ENCODE measurements around the gene DTL. TPM values are rescaled to one million over a fixed set of nuclear protein-coding genes. Genes with fewer than 3 reads are reported as not detected.

The DTL gene
- total and polyA plus RNA-seq, 2 experiments from 2014 or later = 8.2 to 9.7 TPM

DNA sequence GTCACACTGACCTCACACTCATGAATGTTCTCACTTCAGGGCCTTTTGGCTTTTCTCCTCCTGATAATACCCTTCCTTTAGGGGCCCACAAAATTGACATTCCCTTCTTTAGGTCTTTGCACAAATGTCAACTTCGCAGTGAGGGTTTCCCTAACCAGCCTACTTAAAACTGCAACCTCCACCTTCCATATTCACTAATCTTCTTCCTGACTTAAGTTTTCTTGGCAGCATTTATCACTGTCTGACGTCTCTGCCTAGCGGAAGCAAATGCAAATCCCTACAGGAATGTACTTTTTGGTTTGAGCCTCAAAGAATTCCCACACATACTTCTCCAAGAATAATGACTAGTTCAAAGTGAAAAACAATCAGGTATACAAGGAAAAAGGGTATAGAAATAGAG lies 33.0 kb upstream of the DTL start:
- in situ Hi-C loops (cut with MboI) = loop anchor here (25.0 kb wide), 1 partner anchor 315 kb away; the partner anchor contains the start of gene NEK2
- Histone ChIP-seq H3F3A (ENCODE audit: insufficient read depth) (no peaks in the 10 kb centered on the region), H3K4me1 (ENCODE audit: insufficient read depth) (no peaks in the 10 kb centered on the region), H3K36me3 (ENCODE audit: low read depth) (0 out of 2 replicates have a peak, but pooled peaks cover 17% of the 10 kb centered on the region), H3K27ac (no peak overlapping the region), H2AFZ (no peak overlapping the region), H4K20me1 (ENCODE audit: insufficient read depth) (no peaks in the 10 kb centered on the region), H3K27me3 (replicated peaks; ENCODE audit: insufficient read depth) (no peaks in the 10 kb centered on the region), H3K4me3 (no peak overlapping the region), H3K79me2 (ENCODE audit: insufficient read depth) (no peaks in the 10 kb centered on the region), H3K9me3 (ENCODE audit: low read depth) (no peaks in the 10 kb centered on the region), H3K4me2 (ENCODE audit: unreplicated experiment) (no peak overlapping the region), H3K9me2 (ENCODE audit: insufficient read depth) (no peaks in the 10 kb centered on the region), H3K9ac (no peak overlapping the region)
- WGBS, 2 experiments (ENCODE audit: low coverage in 1 of 2, low lambda C conversion rate in 2 of 2, missing lambda C conversion rate in 2 of 2) = 81 to 86% methylated on average over 3 of the region's 3 CpGs
- DNase-seq = no peak
- TF ChIP-seq EZH2 (IDR thresholded peaks at IDR 0.05; ENCODE audit: insufficient read depth, poor library complexity, severe bottlenecking) = no peak
- no peak for TF ChIP-seq EZH2phosphoT487 (IDR thresholded peaks at IDR 0.05; ENCODE audit: insufficient read depth, low read depth)

DNA sequence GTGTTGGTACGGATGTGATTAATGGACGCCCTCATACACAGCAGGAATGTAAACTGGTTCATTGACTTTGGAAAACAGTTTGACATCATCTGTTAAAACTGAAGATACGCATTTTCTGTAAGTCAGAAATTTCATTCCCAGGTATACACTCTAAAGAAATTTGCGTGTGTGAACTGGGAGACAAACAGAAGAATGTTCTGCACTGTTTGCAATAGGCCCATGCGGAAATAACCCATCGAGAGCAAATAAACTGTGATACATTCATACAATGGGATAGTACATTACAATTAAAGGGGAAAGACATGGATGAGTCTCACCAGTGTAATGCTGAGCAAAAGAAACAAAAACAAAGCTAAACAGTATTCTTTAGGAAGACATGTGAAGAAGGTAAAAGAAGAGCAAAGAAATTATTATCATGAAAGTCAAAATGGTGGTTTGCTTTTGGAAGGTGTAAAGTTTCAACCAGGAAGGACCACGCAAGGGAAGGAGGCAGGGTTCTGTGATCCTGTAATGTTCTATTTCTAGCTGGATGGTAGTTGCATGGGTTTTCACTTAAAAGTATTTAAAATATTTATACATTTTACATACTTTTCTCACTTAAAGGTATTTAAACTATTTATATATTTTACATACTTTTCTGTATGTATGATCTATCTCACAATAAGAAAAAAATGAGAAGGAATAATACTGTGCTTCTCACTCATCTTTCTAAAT lies 30.5 kb upstream of the DTL start:
- Histone ChIP-seq H3F3A (ENCODE audit: insufficient read depth) (no peaks in the 10 kb centered on the region), H3K27me3 (replicated peaks; ENCODE audit: insufficient read depth) (no peaks in the 10 kb centered on the region), H3K79me2 (ENCODE audit: insufficient read depth) (no peaks in the 10 kb centered on the region), H3K4me1 (ENCODE audit: insufficient read depth) (no peaks in the 10 kb centered on the region), H3K9ac (no peak overlapping the region), H2AFZ (no peak overlapping the region), H3K36me3 (ENCODE audit: low read depth) (0 out of 2 replicates have a peak, but pooled peaks cover 14% of the 10 kb centered on the region), H3K4me2 (ENCODE audit: unreplicated experiment) (no peak overlapping the region), H3K27ac (no peak overlapping the region), H3K9me3 (ENCODE audit: low read depth) (no peaks in the 10 kb centered on the region), H3K9me2 (ENCODE audit: insufficient read depth) (no peaks in the 10 kb centered on the region), H3K4me3 (no peak overlapping the region), H4K20me1 (ENCODE audit: insufficient read depth) (no peaks in the 10 kb centered on the region)
- TF ChIP-seq EZH2 (IDR thresholded peaks at IDR 0.05; ENCODE audit: insufficient read depth, poor library complexity, severe bottlenecking) (no peak), EZH2phosphoT487 (IDR thresholded peaks at IDR 0.05; ENCODE audit: insufficient read depth, low read depth) (no peak)
- WGBS, 2 experiments (ENCODE audit: low coverage in 1 of 2, low lambda C conversion rate in 2 of 2, missing lambda C conversion rate in 2 of 2) = 91% methylated on average over 7 of the region's 7 CpGs
- no peak for DNase-seq
- in situ Hi-C loops (cut with MboI) = loop anchor here (25.0 kb wide), 1 partner anchor 318 kb away; the partner anchor contains the start of gene NEK2

DNA sequence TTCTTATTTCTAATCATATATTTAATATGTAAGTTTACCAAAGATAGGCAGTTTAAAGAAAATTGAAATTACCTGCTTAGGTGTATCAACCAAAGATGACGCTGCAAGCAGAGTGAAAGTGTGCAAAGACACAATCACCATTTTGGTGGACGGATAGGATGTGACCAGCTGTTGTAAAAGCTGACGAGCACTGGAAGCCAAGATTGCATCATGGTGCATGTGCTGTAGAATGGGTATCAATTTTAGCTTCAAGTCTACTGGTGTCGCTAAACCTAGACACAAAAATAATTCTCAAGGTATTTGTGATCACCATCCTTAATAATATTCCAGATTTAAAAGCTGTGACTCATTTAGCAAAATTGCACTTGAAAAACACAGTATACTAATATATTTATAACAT lies 28.4 kb upstream of the DTL start:
- in situ Hi-C loops (cut with MboI) = loop anchor here (25.0 kb wide), 1 partner anchor 320 kb away; the partner anchor contains the start of gene NEK2
- no peaks in the 10 kb centered on the region for H4K20me1 ChIP-seq (ENCODE audit: insufficient read depth)
- 0 out of 2 replicates have a peak, but pooled peaks cover 7% of the 10 kb centered on the region for H3K36me3 ChIP-seq (ENCODE audit: low read depth)
- H3F3A ChIP-seq (ENCODE audit: insufficient read depth) = no peaks in the 10 kb centered on the region
- TF ChIP-seq EZH2phosphoT487 (IDR thresholded peaks at IDR 0.05; ENCODE audit: insufficient read depth, low read depth) (no peak), EZH2 (IDR thresholded peaks at IDR 0.05; ENCODE audit: insufficient read depth, poor library complexity, severe bottlenecking) (no peak)
- H3K27ac ChIP-seq = no peak overlapping the region
- H3K4me3 ChIP-seq = no peak overlapping the region
- no peaks in the 10 kb centered on the region for H3K79me2 ChIP-seq (ENCODE audit: insufficient read depth)
- no peak overlapping the region for H3K4me2 ChIP-seq (ENCODE audit: unreplicated experiment)
- WGBS, 2 experiments (ENCODE audit: low coverage in 1 of 2, low lambda C conversion rate in 2 of 2, missing lambda C conversion rate in 2 of 2) = 96 to 97% methylated on average over 4 of the region's 4 CpGs
- no peaks in the 10 kb centered on the region for H3K9me2 ChIP-seq (ENCODE audit: insufficient read depth)
- H3K9me3 ChIP-seq (ENCODE audit: low read depth) = no peaks in the 10 kb centered on the region
- no peak for DNase-seq
- no peaks in the 10 kb centered on the region for H3K4me1 ChIP-seq (ENCODE audit: insufficient read depth)
- no peaks in the 10 kb centered on the region for H3K27me3 ChIP-seq (replicated peaks; ENCODE audit: insufficient read depth)
- no peak overlapping the region for H2AFZ ChIP-seq
- H3K9ac ChIP-seq = no peak overlapping the region

DNA sequence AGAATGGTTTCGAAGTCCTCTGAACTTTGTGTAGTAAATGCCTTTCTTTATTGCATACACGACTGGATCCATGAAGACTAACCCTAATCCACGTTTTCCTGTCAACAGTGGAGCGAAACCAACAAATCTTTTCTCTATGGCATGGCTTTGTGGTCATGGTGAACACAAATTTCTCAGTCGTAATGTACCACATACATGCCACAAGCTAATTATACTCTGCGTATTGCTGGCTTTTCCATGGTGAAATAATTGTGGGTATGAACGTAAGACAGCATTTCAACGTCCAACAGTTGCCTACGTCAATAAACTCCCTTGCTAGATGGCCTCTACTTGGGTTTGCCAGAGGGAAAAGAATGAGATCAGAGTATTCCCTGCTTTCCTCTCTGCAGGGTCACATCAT lies 27.7 kb upstream of the DTL start:
- DNase-seq = no peak
- Histone ChIP-seq H3K27me3 (replicated peaks; ENCODE audit: insufficient read depth) (no peaks in the 10 kb centered on the region), H3K27ac (no peak overlapping the region), H3K79me2 (ENCODE audit: insufficient read depth) (no peaks in the 10 kb centered on the region), H3K9me3 (ENCODE audit: low read depth) (no peaks in the 10 kb centered on the region), H3K9me2 (ENCODE audit: insufficient read depth) (no peaks in the 10 kb centered on the region), H3K4me3 (no peak overlapping the region), H3K36me3 (ENCODE audit: low read depth) (0 out of 2 replicates have a peak, but pooled peaks cover 7% of the 10 kb centered on the region), H3K4me1 (ENCODE audit: insufficient read depth) (no peaks in the 10 kb centered on the region), H3K4me2 (ENCODE audit: unreplicated experiment) (no peak overlapping the region), H3K9ac (no peak overlapping the region), H2AFZ (no peak overlapping the region), H3F3A (ENCODE audit: insufficient read depth) (no peaks in the 10 kb centered on the region), H4K20me1 (ENCODE audit: insufficient read depth) (no peaks in the 10 kb centered on the region)
- TF ChIP-seq EZH2 (IDR thresholded peaks at IDR 0.05; ENCODE audit: insufficient read depth, poor library complexity, severe bottlenecking) (no peak), EZH2phosphoT487 (IDR thresholded peaks at IDR 0.05; ENCODE audit: insufficient read depth, low read depth) (no peak)
- in situ Hi-C loops (cut with MboI) = loop anchor here (25.0 kb wide), 1 partner anchor 321 kb away; the partner anchor contains the start of gene NEK2
- 71 to 72% methylated on average over 9 of the region's 9 CpGs for WGBS, 2 experiments (ENCODE audit: low coverage in 1 of 2, low lambda C conversion rate in 2 of 2, missing lambda C conversion rate in 2 of 2)

Measured in GM23248 (cell line).